ENCODE measurements around the gene SAMD4B. TPM values are rescaled to one million over a fixed set of nuclear protein-coding genes. Genes with fewer than 3 reads are reported as not detected.
"Not testable (repeated sequence)": the region's sequence is repeated elsewhere in the genome, so short reads cannot be mapped to it uniquely, and the experiment has no call there.

The SAMD4B gene
- 44.6 TPM for total RNA-seq

- peak; percentile 99 for DNase-seq
Measured at GRCh38 chr19:39341719-39342604, at the start of gene SAMD4B. TSS of gene SAMD4B (plus strand) at chr19:39342421. CDS start at chr19:39356894, 14,473 bp downstream.

- DNase-seq, result no peak
Measured at GRCh38 chr19:39293394-39293793, 48.8 kb upstream of the SAMD4B start.

DNA sequence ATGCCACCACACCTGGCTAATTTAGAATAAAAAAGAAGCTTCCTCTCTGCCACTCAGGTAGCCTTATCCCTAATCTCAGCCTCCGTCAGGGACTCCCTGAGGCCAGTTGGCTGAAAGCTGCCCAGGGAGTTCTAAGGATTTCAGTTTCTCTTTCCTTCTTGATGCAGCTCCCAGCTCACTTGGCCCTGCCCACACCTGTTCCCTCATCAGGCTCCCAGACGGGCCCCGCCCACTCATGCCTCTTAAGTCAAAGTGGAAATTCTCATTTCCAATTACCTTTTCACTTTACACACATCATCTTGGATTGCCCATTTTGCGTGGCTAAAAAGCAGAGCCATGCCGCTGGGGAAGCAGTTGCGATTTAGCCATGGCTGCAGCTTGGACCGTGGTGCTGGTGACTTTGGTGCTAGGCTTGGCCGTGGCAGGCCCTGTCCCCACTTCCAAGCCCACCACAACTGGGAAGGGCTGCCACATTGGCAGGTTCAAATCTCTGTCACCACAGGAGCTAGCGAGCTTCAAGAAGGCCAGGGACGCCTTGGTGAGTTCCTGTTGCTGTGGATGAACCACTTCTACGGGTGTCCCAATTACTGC, 46.1 kb upstream of the SAMD4B start, which contains the start of gene IFNL1:
Gene IFNL1 (plus strand): TSS at position 353 of the 591 bp plus-strand sequence. CDS start 15 bp downstream, at position 368.
- no peak for DNase-seq

GRCh38 chr19:39296906-39297305, 45.3 kb upstream of the SAMD4B start:
- DNase-seq, result no peak

- DNase-seq, result no peak
Measured at GRCh38 chr19:39297931-39298634, 44.1 kb upstream of the SAMD4B start.

GRCh38 chr19:39299404-39299803, 42.8 kb upstream of the SAMD4B start:
- DNase-seq, result no peak

- no peak for DNase-seq
Measured at GRCh38 chr19:39299832-39300231, 42.4 kb upstream of the SAMD4B start.

DNA sequence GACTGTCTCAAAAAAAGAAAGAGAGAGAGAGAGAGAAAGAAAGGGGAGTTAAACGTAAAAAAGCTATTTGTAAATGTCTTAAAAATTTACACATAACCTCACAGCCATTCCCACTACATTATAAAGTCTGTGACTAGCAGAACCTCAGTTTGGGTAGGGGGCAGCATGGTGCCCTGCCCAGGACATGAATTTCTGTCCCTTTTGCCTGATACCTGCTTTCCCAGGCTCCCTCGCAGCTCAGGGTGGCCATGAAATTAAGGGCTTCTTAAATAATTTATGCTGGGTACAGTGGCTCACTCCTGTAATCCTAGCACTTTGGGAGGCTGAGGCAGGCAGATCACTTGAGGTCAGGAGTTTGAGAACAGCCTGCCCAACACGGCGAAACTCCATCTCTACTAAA, 41.2 kb upstream of the SAMD4B start:
- no peak for DNase-seq

- no peak for DNase-seq
Measured at GRCh38 chr19:39301562-39301961, 40.7 kb upstream of the SAMD4B start.

GRCh38 chr19:39303373-39304184, 38.6 kb upstream of the SAMD4B start:
- no peak for DNase-seq

DNA sequence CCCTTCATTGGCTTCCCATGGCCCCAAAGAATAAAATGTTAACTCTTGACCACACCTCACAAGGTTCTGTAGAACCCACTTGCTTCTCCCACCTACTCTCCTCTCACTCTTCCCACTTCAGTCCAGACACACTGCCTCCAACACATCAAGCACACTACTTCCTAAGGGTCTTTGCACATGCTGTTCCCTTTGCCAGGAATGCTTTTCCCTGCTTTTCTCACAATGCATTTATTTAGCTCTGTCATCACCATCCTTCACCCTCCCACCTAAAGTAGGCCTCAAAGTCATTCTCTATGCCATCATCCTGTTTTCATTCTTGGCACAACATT, 38.1 kb upstream of the SAMD4B start:
- DNase-seq, result no peak

DNA sequence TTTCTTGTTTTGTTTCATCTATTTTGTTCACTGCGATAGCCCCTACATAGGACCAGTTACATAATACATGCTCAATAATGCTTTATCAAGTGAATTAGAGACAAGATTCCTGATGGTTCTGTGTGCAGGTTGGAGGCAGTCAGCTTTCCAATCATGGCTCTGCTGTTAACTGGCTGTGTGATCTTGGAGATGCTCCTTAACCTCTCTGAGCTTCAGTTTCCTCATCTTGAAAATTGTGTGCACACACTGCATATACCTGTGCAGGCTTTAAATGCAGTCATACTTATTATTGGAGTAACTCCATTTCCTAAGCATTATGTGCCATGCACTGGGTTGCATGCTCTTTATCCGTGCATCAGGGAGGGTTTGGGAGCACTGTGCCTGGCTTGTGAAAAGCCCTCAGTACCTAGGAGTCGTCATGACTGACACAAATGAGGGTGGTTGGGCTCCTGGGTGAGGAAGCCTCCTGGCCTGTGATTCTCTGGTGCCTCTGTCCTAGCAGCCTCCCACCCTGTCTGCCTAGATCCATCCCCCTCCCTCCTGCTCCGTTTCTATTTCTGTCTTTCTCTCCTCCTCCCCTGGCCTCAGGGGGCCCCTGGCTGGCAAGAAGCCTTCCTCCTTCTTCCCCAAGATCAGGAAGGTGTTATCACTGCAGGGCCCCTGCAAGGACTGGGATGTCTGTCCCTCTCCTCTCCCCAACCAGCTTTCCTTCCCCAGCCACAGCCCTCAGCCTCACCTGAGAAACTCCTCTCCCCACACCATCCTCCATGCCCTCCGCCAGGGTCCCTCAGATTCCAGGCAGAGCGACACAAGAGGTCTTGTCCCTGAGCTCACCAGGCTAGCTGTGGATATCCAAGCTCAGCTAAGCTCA, 37.3 kb upstream of the SAMD4B start:
- no peak for DNase-seq

DNA sequence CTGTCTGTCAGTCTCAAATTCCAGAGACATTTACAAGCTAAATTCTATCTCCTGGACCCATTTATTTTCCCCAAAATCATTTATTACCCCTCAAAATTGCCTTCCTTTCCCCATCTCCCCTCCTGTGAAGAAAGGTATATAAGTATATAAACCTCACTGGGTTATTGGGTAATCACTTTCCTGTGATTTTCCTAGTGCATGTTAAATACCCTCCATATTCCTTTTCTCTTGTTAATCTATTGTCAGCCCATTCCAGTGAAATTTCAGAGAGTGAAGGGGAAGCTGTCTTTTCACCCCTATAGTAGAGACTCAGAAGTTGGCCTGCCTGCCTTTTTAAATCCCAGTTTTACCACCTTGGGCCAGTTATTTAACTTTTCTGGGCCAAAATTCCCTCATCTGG, 36.1 kb upstream of the SAMD4B start:
- no peak for DNase-seq

DNA sequence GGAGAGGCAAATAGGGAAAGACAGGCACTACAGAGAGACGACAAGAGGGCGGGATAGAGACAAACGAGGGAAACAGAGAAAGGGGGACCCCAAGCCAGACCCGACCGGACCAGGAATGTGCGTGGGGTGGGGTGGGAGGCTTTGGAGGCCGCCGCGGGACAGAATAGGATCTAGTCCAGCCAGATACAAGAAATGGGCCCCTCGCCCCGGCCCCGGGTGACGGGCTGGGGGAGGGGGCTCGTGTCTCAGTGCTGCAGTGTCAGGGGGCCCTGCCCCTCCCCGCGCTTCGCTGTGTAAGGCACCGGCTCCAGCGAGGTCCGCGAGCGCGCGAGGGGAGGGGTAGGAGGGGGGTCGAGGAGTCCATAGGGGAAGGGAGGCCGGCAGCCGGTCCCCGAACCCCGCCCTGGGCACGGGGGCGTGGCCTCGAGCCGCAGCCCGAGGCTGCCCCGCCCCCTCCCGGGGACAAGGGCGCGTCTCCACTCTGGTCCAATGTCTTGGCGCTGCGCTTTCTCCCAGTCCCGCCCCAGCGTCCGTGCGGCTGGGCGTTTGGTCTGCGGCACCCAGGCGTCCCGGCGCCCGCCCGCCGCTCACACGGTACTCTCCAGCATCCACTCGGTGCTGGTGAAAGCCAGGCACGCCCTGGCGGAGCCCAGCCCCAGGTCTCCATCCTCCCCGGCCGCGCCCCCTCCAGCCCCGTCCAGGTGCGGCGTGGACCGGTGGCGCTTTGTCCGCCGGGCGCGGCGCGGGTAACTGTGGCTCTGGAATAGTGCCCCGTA, 35.0 kb upstream of the SAMD4B start:
- no peak for DNase-seq

DNA sequence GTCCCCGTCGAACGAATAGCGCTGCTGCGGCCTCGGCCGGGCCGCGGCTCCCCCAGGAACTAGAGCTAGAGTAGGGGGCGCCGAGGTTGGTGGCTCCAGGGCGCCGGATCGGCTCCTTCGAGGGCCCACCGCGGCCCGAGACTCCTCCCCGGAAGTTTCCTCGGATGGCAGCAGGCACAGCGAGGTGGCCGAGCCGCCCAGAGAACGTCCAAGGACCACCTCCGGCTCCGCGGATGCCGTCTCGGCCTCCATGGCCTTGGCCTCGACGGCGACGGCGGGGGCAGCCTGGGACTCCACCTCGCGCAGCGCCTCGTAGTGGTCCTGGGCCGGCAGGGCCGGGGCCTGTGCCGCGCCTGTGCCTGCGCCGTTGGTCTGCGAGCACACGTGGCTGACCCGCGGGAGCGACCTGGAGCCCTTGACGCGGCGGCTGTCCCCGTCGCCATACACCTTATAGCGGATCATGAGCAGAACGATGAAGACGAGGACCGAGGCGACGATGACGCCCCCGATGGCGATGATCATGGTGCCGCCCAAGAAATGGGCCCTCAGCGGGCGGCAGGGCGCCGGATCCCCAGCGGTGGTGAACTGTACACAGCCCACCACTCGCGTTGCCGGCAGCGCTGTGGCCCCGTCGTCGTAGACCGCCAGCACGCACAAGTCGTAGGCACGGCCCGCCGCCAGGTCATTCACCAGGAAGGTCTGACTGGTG, 34.2 kb upstream of the SAMD4B start:
- DNase-seq, result no peak

DNA sequence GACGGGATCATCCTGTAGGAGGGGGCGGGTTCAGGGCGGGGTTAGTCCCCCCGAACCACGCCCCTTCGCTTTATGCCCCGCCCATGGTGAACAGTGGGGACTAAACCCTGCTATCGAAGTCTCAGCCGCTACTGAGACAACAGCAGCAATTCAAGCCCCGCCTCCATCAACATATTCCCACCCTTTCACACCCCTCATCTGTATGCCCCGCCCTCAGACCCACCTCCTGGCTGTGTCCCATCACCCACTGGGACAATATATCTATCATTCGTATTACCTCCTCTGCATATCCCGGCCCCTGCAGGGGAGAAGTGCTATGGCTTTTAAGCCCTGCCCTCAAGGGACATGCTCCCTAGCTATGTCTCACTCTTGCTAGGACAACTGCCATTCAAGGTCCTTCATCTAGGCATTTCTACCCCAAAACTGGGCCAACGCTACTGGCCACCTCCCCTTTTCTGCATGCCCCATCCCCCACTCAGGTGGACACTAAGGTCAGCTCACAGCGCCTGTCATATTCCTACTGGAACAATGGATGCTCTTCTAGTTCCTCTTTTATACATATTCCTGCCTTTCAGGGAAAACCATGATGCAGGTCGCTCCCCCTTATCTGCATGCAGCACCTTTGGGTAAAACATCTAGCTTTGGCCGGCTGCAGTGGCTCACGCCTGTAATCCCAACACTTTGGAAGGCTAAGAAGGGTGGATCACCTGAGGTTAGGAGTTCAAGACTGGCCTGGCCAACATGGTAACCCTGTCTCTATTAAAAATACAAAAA, 33.5 kb upstream of the SAMD4B start:
- DNase-seq, result no peak

- not testable (repeated sequence) for DNase-seq
Measured at GRCh38 chr19:39309305-39309670, 32.9 kb upstream of the SAMD4B start.

- DNase-seq, result no peak
Measured at GRCh38 chr19:39310558-39311311, 31.5 kb upstream of the SAMD4B start.
